ENCODE measurements around the gene OAF. TPM values are rescaled to one million over a fixed set of nuclear protein-coding genes. Genes with fewer than 3 reads are reported as not detected.

The OAF gene
- total RNA-seq, 1 donor from 2014 or later: 9.0 TPM

- Histone ChIP-seq H3K36me3 (ENCODE audit: control insufficient read depth, insufficient read depth, low read length) (no peaks in the 10 kb centered on the region), H3K4me3 (ENCODE audit: low read depth, low read length) (no peak overlapping the region), H3K27me3 (ENCODE audit: control insufficient read depth, insufficient read depth, low read length) (peaks cover 8% of the 10 kb centered on the region)
- TF ChIP-seq CTCF (IDR thresholded peaks at IDR 0.05; ENCODE audit: insufficient read depth, low read length, severe bottlenecking): no peak
- DNase-seq (ENCODE audit: low read depth): no peak
- FAIRE-seq: no peak
Observed at GRCh38 chr11:120192831-120193625, 17.8 kb upstream of the OAF start.

GRCh38 chr11:120194166-120194565 is 16.7 kb upstream of the OAF start:
- no peak for FAIRE-seq

GRCh38 chr11:120195601-120196320 is 15.1 kb upstream of the OAF start:
- no peak for FAIRE-seq
- Histone ChIP-seq H3K27me3 (ENCODE audit: control insufficient read depth, insufficient read depth, low read length) (peaks cover 6% of the 10 kb centered on the region), H3K4me3 (ENCODE audit: low read depth, low read length) (no peak overlapping the region), H3K36me3 (ENCODE audit: control insufficient read depth, insufficient read depth, low read length) (no peaks in the 10 kb centered on the region)
- no peak for TF ChIP-seq CTCF (IDR thresholded peaks at IDR 0.05; ENCODE audit: insufficient read depth, low read length, severe bottlenecking)
- DNase-seq (ENCODE audit: low read depth): no peak

More at GRCh38 chr11:120194166-120194565, 16.7 kb upstream of the OAF start:
- no peak for TF ChIP-seq CTCF (IDR thresholded peaks at IDR 0.05; ENCODE audit: insufficient read depth, low read length, severe bottlenecking)
- Histone ChIP-seq H3K36me3 (ENCODE audit: control insufficient read depth, insufficient read depth, low read length) (no peaks in the 10 kb centered on the region), H3K4me3 (ENCODE audit: low read depth, low read length) (no peak overlapping the region), H3K27me3 (ENCODE audit: control insufficient read depth, insufficient read depth, low read length) (peaks cover 8% of the 10 kb centered on the region)
- DNase-seq (ENCODE audit: low read depth): no peak

- peaks cover 6% of the 10 kb centered on the region for H3K27me3 ChIP-seq (ENCODE audit: control insufficient read depth, insufficient read depth, low read length)
- no peak for FAIRE-seq
- no peak for TF ChIP-seq CTCF (IDR thresholded peaks at IDR 0.05; ENCODE audit: insufficient read depth, low read length, severe bottlenecking)
- no peaks in the 10 kb centered on the region for H3K36me3 ChIP-seq (ENCODE audit: control insufficient read depth, insufficient read depth, low read length)
- DNase-seq (ENCODE audit: low read depth): no peak
- no peak overlapping the region for H3K4me3 ChIP-seq (ENCODE audit: low read depth, low read length)
Observed at GRCh38 chr11:120196826-120197225, 14.0 kb upstream of the OAF start.

GRCh38 chr11:120197251-120197891 is 13.5 kb upstream of the OAF start:
- TF ChIP-seq CTCF (IDR thresholded peaks at IDR 0.05; ENCODE audit: insufficient read depth, low read length, severe bottlenecking): no peak
- no peak for DNase-seq (ENCODE audit: low read depth)
- FAIRE-seq: no peak
- Histone ChIP-seq H3K4me3 (ENCODE audit: low read depth, low read length) (no peak overlapping the region), H3K27me3 (ENCODE audit: control insufficient read depth, insufficient read depth, low read length) (peaks cover 6% of the 10 kb centered on the region), H3K36me3 (ENCODE audit: control insufficient read depth, insufficient read depth, low read length) (no peaks in the 10 kb centered on the region)
